ENCODE data around the gene UNCX.
"Not testable (repeated sequence)": the region's sequence is repeated elsewhere in the genome, so short reads cannot be mapped to it uniquely, and the experiment has no call there.

UNCX gene

GRCh38 chr7:1259621-1260243 is 27.1 kb downstream of the UNCX start:
- no peak for DNase-seq

DNA sequence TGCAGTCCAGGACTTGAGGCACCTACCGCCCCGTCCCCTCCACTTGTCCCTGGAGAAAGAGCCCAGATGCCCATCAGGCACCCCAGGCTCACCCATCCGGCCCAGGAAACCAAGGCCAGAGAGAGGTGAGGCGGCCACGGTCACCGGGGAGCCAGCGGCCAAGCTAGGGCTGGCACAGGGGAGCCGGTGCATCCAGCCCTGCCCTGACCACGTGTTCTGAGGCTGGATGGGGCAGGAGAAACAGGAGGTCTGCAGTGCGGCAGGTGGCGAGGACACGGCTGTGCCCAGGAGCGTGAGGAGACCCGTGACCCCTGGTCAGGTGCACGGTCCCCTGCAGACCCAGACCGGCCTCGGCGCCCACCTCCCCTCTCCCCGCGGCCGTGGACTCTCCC is 27.6 kb downstream of the UNCX start:
- DNase-seq: no peak

GRCh38 chr7:1261036-1261435 is 28.4 kb downstream of the UNCX start:
- DNase-seq: not testable (repeated sequence)

GRCh38 chr7:1262441-1262840 is 29.8 kb downstream of the UNCX start:
- DNase-seq: no peak

DNA sequence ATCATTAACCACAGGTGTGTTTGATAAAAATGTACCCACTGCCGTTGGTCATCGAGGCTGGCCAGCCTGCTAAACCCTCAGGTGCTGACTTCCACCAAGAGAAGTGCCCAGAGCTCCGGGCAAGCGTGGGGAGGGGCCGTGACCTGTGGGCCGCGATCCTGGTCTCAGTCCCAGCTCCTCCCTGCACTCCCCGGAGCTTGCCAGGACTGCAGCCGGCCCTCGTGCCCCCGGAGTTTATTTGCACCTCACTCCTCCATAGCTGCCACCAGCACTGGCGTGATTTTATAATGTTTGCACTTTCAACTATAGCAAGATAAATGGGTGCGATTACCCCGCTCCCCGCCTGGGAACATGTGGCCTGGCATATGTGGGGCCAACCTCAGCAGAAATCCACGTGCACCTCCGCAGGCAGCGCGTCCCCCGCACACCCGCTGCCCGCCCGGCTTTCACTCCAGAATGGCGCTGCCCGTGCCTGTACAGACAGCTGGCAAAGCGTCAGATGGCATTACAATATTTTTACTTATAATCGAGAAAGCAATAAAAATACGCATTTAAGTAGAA is 30.8 kb downstream of the UNCX start:
- DNase-seq: no peak

GRCh38 chr7:1264345-1265280 is 31.9 kb downstream of the UNCX start:
- no peak for DNase-seq

GRCh38 chr7:1267016-1267900 is 34.6 kb downstream of the UNCX start:
- no peak for DNase-seq

GRCh38 chr7:1268076-1268815 is 35.6 kb downstream of the UNCX start:
- DNase-seq: no peak

- no peak for DNase-seq
Observed at GRCh38 chr7:1268866-1269265, 36.2 kb downstream of the UNCX start.

GRCh38 chr7:1269336-1269890 is 36.7 kb downstream of the UNCX start:
- DNase-seq: no peak

GRCh38 chr7:1270181-1270580 is 37.5 kb downstream of the UNCX start:
- DNase-seq: no peak

DNA sequence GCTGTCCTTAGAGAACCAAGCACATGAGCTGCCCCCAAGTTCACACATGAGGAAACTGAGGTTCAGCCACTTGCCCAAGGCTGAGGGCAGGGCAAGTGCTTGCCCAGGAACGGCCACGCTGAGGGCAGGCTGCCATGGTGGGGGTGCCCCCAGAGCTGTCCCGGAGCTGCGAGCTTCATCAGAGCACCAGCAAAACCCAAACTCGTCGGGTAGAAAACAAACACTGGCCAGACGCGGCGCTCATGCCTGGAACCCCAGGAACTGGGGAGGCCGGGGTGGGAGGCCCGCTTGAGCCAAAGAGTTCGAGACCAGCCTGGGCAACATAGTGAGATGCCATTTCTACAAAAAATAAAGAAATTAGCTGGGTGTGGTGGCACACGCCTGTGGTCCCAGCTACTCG is 38.4 kb downstream of the UNCX start:
- DNase-seq: no peak

GRCh38 chr7:1271656-1272055 is 39.0 kb downstream of the UNCX start:
- DNase-seq: no peak

GRCh38 chr7:1272136-1272535 is 39.5 kb downstream of the UNCX start:
- DNase-seq: not testable (repeated sequence)

DNA sequence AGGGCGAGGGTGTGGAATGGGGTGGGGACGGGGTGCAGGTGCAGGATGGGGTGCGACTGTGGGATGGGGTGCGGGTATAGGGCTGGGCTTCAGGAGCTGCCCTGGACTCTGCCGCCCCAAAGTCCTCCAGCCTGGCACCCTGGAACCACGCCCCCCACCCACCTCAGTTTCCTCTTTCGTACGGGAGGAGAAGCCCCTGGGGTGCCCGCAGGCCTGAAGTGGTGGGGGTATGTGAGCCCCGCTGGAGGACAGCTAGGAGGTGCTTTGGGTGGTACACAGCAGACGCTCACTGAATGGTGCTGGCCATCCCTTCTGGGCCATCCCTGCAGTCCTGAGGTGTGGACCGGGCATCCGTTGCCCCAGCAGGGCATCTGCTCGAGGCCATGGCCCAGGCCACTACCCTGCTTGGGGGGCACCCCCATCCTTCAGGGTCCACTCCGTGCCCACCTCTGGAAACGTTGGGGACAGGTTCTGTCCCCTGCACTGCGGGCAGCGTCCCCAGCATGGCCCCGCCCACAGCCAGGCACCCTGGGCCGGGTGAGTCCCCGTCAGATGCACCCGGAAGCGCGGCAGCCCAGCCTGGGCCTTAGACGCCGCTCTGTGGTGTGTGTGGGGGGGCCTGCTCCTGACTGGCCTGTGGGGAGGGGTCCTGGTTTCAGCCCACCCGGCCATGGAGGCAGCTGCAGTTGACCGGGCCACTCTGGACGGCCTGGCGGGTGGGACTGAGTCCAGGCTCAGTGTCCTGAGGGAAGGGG is 41.6 kb downstream of the UNCX start:
- DNase-seq: no peak

DNA sequence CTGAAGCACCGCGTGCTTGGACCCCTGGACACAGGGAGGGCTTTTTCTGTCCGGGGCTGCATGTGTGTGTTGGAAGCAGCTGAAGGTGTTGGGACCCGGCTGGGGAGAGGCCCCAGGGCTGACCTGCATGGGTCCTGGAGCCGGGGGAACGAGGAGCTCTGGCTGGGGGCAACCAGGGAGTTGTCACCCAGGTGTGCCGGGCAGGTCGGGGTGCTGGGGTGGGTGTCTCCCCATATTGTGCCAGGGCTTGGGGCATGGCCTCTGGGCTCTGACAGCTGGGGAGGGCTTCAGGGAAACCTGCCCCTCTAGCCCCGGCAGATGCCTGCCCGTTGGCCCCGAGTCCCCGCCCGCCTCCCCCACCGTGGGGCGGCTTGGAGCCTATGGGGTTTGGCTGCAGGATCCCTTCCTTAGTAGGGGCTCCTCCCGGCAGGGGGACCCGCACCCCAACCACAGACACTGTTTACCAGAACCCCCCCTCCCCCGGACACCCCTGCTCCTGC is 42.3 kb downstream of the UNCX start:
- no peak for DNase-seq

DNA sequence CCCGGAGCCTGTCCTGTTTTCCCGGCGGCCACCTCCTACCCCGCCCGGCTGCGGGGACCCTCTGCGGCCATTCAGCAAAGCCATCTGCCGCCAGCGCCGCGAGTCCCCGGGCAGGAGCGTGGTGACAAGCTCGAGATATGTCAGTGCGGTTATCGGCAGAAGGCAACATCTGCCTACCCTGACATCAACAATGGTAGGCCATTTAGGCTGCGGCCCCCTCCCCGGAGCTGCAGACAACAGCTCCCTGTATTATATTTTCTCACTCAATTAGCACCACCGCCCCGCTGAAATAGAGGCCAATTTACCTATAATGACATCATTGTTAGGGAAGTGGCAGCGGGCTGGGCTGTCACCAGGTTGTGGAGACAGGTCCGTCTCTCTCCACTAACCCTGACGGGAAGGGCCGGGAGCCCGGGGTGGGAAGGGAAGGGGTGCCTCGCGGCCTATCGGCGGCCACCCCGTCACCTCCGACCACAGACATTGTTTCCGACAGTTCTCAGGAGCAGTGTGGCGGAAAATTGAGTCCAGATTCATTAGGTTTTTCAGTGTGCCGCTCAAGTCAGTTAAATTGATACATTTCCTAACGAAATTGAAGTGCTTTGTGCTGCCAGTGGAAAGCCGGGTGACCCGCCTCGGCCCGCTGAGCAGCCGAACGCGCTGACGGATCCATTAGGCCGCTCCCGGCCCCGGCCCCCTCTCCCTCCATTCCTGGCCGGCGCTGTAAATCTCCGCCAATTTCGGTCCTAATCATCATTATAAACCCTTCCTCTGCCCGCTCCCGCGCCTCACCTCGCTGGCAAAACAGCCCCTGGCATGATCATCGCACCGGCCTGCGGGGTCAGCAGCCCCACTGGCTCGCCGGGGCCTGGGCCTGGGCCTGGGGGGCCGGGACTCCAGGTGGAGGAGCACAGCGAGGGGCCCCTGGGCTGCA is 43.0 kb downstream of the UNCX start:
- DNase-seq: no peak

DNA sequence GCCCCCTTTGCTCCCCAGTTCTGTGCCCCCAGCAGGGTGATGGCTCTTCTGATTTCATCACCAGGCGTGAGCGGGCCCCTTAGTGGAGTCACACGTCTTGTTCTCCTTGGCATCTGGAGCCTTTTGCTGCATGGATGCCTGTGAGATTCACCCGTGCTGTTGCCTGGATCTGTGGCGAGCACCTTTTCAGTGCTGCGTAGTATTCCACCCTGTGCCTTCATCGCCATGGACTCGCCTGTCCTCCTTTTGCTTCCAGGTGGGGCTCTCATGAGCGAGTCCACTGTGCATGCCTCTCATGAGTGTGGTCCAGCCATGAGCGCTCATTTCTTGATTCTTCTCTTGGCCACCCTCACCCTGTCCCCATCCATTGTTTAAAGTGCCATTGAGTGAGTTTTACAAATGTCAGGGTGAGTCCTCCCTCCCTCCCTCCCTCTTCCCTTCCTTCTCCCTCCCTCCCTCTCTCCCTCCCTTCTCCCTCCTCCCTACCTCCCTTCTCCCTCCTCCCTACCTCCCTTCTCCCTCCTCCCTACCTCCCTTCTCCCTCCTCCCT is 44.0 kb downstream of the UNCX start:
- DNase-seq: no peak

DNA sequence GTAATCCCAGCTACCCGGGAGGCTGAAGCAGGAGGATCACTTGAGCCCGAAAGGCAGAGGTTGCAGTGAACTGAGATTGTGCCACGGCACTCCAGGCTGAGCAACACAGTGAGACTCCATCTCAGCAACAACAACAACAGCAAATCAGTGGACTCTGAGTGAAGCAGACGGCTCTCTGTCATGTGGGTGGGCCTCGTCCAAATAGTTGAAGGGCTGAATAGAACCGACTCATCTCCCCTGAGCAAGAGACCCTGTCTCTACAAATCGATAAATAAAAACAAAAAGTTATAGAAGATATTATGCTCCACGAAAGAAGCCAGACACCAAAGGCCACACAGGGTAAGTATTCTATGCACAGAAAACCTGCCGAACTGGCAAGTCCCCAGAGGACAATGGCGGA is 45.9 kb downstream of the UNCX start:
- DNase-seq: no peak

DNA sequence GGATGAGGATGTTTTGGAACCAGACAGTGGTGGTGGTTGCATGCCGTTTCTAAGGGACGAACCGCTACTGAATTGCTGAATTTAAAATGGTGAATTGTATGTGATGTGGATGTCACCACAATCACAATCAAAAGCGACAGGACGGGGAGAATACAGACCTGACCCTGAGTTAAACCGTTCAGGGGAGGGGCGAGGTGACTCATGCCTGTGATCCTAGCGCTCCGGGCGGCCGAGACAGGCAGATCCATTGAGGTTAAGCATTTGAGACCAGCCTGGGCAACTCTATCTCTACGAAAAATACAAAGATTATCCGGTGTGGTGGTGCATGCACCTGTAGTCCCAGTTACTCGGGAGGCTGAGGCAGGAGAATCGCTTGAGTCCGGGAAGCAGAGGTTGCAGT is 46.4 kb downstream of the UNCX start:
- DNase-seq: no peak

All from NCI-H187 (cell line).